ENCODE data around the gene SPTBN1.

SPTBN1 gene

DNA sequence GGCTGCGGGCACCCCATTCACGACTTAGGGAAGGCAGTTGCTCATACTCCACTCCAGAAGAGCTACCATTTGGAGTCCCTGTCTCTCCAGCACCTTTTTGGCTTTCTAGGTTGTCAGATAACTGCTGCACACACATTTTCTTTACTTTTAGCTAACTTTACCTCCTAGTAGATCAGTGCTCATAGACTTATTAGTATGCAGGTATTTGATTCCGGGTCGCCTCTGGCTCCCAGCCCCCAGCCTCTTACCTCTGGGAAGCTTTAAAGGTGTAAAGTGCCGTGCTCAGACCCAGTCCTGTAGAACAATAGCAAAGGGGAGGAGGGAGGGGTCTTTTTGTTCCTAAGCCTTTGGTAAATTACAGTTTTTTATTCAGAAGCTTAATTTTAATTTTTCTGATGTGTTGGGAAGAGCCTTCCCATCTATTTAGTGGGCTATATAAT is 102.9 kb downstream of the SPTBN1 start:
- Histone ChIP-seq H3K36me3 (ENCODE audit: insufficient read depth, low read length) (no peaks in the 10 kb centered on the region), H3K4me2 (ENCODE audit: insufficient read depth, low read length) (peak overlapping the region; percentile 73), H4K20me1 (ENCODE audit: insufficient read depth, low read length) (no peaks in the 10 kb centered on the region), H3K27ac (ENCODE audit: low read length) (peak overlapping the region; percentile 91), H3K4me3 (ENCODE audit: low read depth in 1 of 2, low read length in 2 of 2) (peak overlapping the region; percentile 82 to 84), H3K9me3 (ENCODE audit: insufficient read depth, low read length, severe bottlenecking) (no peaks in the 10 kb centered on the region), H3K27me3 (ENCODE audit: insufficient read depth, low read length, poor library complexity) (no peaks in the 10 kb centered on the region), H3K9ac (ENCODE audit: low read depth, low read length) (peak overlapping the region; percentile 74), H2AFZ (ENCODE audit: low read depth, low read length) (peak overlapping the region; percentile 83), H3K4me1 (ENCODE audit: insufficient read depth, low read length) (peaks cover 47% of the 10 kb centered on the region), H3K79me2 (ENCODE audit: insufficient read depth, low read length) (peaks cover 47% of the 10 kb centered on the region)
- DNase-seq (no peak), ATAC-seq (ENCODE audit: insufficient read depth, low read depth) (peak; percentile 18; the same call in 2 of the 3 replicates)
- TF ChIP-seq, protein P1, sequence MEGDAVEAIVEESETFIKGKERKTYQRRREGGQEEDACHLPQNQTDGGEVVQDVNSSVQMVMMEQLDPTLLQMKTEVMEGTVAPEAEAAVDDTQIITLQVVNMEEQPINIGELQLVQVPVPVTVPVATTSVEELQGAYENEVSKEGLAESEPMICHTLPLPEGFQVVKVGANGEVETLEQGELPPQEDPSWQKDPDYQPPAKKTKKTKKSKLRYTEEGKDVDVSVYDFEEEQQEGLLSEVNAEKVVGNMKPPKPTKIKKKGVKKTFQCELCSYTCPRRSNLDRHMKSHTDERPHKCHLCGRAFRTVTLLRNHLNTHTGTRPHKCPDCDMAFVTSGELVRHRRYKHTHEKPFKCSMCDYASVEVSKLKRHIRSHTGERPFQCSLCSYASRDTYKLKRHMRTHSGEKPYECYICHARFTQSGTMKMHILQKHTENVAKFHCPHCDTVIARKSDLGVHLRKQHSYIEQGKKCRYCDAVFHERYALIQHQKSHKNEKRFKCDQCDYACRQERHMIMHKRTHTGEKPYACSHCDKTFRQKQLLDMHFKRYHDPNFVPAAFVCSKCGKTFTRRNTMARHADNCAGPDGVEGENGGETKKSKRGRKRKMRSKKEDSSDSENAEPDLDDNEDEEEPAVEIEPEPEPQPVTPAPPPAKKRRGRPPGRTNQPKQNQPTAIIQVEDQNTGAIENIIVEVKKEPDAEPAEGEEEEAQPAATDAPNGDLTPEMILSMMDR (IDR thresholded peaks at IDR 0.05; ENCODE audit: borderline replicate concordance, extremely low read depth, low read length, poor library complexity, severe bottlenecking), result no peak
- no peak for TF ChIP-seq EZH2 (IDR thresholded peaks at IDR 0.05; ENCODE audit: borderline replicate concordance, low read depth, low read length, severe bottlenecking)

DNA sequence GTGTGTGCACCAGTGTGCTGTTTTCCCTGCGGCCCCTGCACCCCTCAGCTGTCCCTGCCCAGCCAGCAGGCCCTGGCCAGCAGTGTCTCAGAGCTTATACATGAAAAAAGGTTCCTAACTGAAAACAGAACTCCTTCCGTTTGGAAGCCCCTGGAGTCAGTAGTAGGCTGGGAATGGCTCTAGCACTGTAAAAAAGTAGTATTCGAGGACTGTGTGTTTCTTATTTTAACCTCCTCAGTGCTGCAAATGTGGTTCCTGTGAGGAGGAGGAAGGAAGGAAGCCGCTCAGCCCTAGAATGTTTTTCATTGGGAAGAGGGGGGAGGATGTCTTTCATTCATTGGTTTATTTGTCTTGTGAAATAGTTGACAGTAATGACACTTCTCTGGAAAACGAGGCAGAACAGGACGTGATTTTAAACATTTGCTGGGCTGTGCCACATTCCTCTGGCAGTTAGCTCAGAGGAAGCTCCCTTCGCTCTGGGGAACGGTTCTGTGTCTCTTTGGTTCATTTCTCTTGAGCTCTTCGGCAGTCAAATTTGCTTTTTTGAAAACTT is 103.5 kb downstream of the SPTBN1 start:
- Histone ChIP-seq H3K79me2 (ENCODE audit: insufficient read depth, low read length) (peaks cover 54% of the 10 kb centered on the region), H2AFZ (ENCODE audit: low read depth, low read length) (peak overlapping the region; percentile 83), H3K9me3 (ENCODE audit: insufficient read depth, low read length, severe bottlenecking) (no peaks in the 10 kb centered on the region), H3K27ac (ENCODE audit: low read length) (peak overlapping the region; percentile 91), H3K36me3 (ENCODE audit: insufficient read depth, low read length) (no peaks in the 10 kb centered on the region; the same call in 1 of the 2 replicates), H3K4me1 (ENCODE audit: insufficient read depth, low read length) (peaks cover 52% of the 10 kb centered on the region), H3K4me3 (ENCODE audit: low read depth in 1 of 2, low read length in 2 of 2) (peak overlapping the region; percentile 82 to 84; a peak in 3 of 4 replicates), H3K4me2 (ENCODE audit: insufficient read depth, low read length) (peak overlapping the region; percentile 73), H4K20me1 (ENCODE audit: insufficient read depth, low read length) (no peaks in the 10 kb centered on the region), H3K27me3 (ENCODE audit: insufficient read depth, low read length, poor library complexity) (no peaks in the 10 kb centered on the region), H3K9ac (ENCODE audit: low read depth, low read length) (peak overlapping the region; percentile 74)
- TF ChIP-seq, protein P1 (IDR thresholded peaks at IDR 0.05; ENCODE audit: borderline replicate concordance, extremely low read depth, low read length, poor library complexity, severe bottlenecking), result no peak
- no peak for TF ChIP-seq EZH2 (IDR thresholded peaks at IDR 0.05; ENCODE audit: borderline replicate concordance, low read depth, low read length, severe bottlenecking)
- peak; percentile 51 for DNase-seq
- peak; percentile 39 for ATAC-seq (ENCODE audit: insufficient read depth, low read depth)

DNA sequence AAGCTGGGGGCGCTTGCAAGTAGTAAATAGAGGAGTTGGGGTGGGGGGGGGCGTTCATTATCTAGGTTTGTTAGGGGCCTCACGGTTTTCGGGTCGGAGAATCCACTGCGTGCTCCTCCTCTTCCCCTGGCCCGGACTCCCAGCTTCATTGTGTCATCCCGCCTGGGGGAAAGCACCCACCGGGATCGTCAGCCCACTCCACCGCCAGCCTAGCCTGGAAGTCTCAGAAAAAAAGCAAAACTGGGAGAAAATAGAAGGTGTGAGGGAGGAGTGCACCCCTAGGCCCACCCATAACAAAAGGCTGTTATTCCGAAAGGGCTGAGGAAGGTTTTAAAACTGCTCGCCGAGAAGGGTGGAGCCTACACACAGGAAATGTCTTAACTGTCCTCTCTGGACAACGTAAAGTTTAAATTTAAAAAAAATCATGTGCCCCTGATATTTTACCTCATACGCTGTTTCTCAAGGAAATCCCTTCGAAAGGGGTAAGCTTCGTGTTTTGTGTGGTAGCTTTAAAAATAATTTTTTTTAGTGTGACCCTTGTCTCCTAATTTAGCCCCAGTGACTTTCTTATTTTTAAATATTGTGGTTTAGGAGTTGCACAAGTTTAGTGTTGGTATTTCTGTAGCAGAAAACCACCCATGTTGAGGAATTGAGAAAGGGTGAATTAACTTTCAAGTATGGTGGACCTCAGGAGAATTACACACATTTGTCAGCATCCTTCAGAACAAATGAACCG is 104.2 kb downstream of the SPTBN1 start:
- Histone ChIP-seq H3K36me3 (ENCODE audit: insufficient read depth, low read length) (no peaks in the 10 kb centered on the region; the same call in 1 of the 2 replicates), H3K4me3 (ENCODE audit: low read depth in 1 of 2, low read length in 2 of 2) (peak overlapping the region; percentile 82 to 84), H3K9me3 (ENCODE audit: insufficient read depth, low read length, severe bottlenecking) (no peaks in the 10 kb centered on the region), H3K27me3 (ENCODE audit: insufficient read depth, low read length, poor library complexity) (no peaks in the 10 kb centered on the region), H3K9ac (ENCODE audit: low read depth, low read length) (peak overlapping the region; percentile 74), H3K79me2 (ENCODE audit: insufficient read depth, low read length) (peaks cover 60% of the 10 kb centered on the region), H3K4me1 (ENCODE audit: insufficient read depth, low read length) (peaks cover 57% of the 10 kb centered on the region), H3K27ac (ENCODE audit: low read length) (peak overlapping the region; percentile 91), H3K4me2 (ENCODE audit: insufficient read depth, low read length) (peak overlapping the region; percentile 73), H4K20me1 (ENCODE audit: insufficient read depth, low read length) (no peaks in the 10 kb centered on the region), H2AFZ (ENCODE audit: low read depth, low read length) (peak overlapping the region; percentile 83)
- peak; percentile 48 for ATAC-seq (ENCODE audit: insufficient read depth, low read depth)
- no peak for TF ChIP-seq EZH2 (IDR thresholded peaks at IDR 0.05; ENCODE audit: borderline replicate concordance, low read depth, low read length, severe bottlenecking)
- TF ChIP-seq, protein P1 (IDR thresholded peaks at IDR 0.05; ENCODE audit: borderline replicate concordance, extremely low read depth, low read length, poor library complexity, severe bottlenecking), result no peak
- peak; percentile 59 for DNase-seq

Data from DND-41 (cell line).